Neural cell (in vitro differentiated cells): ENCODE measurements around the gene FGD1.

Experiments
- TF ChIP-seq, protein P1 (sequence below): fragments of 450-650 bp; IDR thresholded peaks from 2 replicates; pipeline ENCODE4 v1.5.1; 2014; ENCODE audit warnings: antibody characterized with exemption, mild to moderate bottlenecking, moderate library complexity; ENCODE audit not compliant: poor library complexity, severe bottlenecking
- TF ChIP-seq, protein P2 (sequence below): IDR thresholded peaks from 2 replicates; pipeline ENCODE4 v1.6.1; 2012; ENCODE audit warnings: borderline replicate concordance

DNA sequence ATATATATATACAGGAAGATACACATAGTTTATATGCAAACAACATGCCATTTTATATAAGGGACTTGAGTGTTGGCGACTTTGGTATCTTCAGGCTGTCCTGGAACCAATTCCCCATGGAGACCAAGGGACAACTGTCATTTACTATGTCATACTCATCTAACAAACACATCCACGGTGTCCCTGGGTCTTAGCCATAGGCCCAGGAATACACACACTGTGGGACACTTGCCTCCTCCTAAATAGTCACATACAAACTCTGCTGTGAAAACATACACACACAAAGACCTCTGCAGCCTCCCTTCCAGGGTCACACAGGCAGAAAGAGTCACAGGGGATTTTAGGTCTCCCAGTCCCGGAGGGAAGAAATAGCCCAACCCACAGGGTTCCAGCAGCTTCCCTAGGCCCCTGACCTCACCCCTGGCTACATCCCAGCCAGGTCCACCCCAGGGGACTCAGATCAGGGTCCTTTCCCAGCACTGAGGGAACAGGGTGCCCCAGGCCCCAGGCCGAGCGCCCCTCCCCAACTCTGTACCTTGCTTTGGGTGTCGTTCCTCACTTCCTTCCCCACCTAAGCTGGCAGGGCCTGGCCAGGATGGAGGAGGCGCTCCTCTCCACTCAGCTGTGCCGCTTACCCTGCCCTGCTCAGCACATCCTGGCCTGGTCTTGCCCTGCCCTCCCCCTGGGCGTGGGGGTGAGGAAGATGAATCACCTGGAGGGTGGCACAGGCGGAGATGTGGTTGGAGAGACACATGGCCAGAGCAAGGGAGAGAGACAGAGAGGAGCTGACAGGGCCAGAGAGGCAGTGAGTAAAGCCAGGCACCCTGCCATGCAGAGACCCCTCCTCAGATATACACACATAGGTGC lies 21.8 kb downstream of the FGD1 start:
- TF ChIP-seq, protein P1, sequence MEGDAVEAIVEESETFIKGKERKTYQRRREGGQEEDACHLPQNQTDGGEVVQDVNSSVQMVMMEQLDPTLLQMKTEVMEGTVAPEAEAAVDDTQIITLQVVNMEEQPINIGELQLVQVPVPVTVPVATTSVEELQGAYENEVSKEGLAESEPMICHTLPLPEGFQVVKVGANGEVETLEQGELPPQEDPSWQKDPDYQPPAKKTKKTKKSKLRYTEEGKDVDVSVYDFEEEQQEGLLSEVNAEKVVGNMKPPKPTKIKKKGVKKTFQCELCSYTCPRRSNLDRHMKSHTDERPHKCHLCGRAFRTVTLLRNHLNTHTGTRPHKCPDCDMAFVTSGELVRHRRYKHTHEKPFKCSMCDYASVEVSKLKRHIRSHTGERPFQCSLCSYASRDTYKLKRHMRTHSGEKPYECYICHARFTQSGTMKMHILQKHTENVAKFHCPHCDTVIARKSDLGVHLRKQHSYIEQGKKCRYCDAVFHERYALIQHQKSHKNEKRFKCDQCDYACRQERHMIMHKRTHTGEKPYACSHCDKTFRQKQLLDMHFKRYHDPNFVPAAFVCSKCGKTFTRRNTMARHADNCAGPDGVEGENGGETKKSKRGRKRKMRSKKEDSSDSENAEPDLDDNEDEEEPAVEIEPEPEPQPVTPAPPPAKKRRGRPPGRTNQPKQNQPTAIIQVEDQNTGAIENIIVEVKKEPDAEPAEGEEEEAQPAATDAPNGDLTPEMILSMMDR: no peak
- TF ChIP-seq, protein P2, sequence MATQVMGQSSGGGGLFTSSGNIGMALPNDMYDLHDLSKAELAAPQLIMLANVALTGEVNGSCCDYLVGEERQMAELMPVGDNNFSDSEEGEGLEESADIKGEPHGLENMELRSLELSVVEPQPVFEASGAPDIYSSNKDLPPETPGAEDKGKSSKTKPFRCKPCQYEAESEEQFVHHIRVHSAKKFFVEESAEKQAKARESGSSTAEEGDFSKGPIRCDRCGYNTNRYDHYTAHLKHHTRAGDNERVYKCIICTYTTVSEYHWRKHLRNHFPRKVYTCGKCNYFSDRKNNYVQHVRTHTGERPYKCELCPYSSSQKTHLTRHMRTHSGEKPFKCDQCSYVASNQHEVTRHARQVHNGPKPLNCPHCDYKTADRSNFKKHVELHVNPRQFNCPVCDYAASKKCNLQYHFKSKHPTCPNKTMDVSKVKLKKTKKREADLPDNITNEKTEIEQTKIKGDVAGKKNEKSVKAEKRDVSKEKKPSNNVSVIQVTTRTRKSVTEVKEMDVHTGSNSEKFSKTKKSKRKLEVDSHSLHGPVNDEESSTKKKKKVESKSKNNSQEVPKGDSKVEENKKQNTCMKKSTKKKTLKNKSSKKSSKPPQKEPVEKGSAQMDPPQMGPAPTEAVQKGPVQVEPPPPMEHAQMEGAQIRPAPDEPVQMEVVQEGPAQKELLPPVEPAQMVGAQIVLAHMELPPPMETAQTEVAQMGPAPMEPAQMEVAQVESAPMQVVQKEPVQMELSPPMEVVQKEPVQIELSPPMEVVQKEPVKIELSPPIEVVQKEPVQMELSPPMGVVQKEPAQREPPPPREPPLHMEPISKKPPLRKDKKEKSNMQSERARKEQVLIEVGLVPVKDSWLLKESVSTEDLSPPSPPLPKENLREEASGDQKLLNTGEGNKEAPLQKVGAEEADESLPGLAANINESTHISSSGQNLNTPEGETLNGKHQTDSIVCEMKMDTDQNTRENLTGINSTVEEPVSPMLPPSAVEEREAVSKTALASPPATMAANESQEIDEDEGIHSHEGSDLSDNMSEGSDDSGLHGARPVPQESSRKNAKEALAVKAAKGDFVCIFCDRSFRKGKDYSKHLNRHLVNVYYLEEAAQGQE: no peak
